Endothelial cell of umbilical vein (primary cell): ENCODE results near the gene SIRT3. TPM values are rescaled to one million over a fixed set of nuclear protein-coding genes. Genes with fewer than 3 reads are reported as not detected.

Experiments used
- BruUV-seq: library from RNA; stranded (reverse); fragments of 400-500 nt; replicated peaks from 2 replicates; lab custom pipeline; 2021; lab: Mats Ljungman, UMichigan
- CTCF ChIA-PET: fragments of 300-600, 350-600 bp; sonication (Branson Sonifier 250); formaldehyde crosslinking; loops from one replicate; lab custom pipeline; 2021; ENCODE audit warnings: antibody characterized with exemption, inconsistent platforms; lab: Charles Lee
- POLR2A ChIA-PET: fragments of 300-600, 350-600 bp; sonication (Branson Sonifier 250); formaldehyde crosslinking; loops from one replicate; lab custom pipeline; 2021; ENCODE audit warnings: antibody characterized with exemption, inconsistent platforms; lab: Charles Lee
- DNase-seq: peaks from one replicate; pipeline ENCODE4 v3.0.0-alpha.2; 2011; ENCODE audit warnings: low read depth, low spot score
- FAIRE-seq: peaks from 2 replicates; lab custom pipeline; 2011; peaks lifted over from hg19 to GRCh38; lab: Jason Lieb, UNC
- H2AFZ ChIP-seq: 2 replicates; pipeline ENCODE4 v1.6.0; 2012; ENCODE audit warnings: low read depth, low read length, control low read depth, inconsistent platforms
- H3K27ac ChIP-seq: 2 replicates; pipeline ENCODE4 v1.5.1; 2011; ENCODE audit warnings: low read depth, mild to moderate bottlenecking, control low read depth, low read length, moderate library complexity; ENCODE audit not compliant: insufficient read depth
- H3K27me3 ChIP-seq, 2 experiments: 2 replicates each; pipeline versions ENCODE4 v1.6.0 to v1.6.1; 2011; ENCODE audit warnings: low read length in 2 of 2, mixed read lengths in 1 of 2; ENCODE audit not compliant: control insufficient read depth in 2 of 2, insufficient read depth in 2 of 2
- H3K36me3 ChIP-seq, 2 experiments: 2 replicates in 1 of 2; 3 replicates in 1 of 2; pipeline ENCODE4 v1.5.1; 2011; ENCODE audit warnings: low read length in 2 of 2, mild to moderate bottlenecking in 1 of 2, moderate library complexity in 1 of 2; ENCODE audit not compliant: control insufficient read depth in 2 of 2, insufficient read depth in 2 of 2; ENCODE audit errors: extremely low read depth in 1 of 2
- H3K4me1 ChIP-seq: 3 replicates; pipeline ENCODE4 v1.5.1; 2011; ENCODE audit warnings: mild to moderate bottlenecking, low read length; ENCODE audit not compliant: control insufficient read depth, insufficient read depth; ENCODE audit errors: extremely low read depth
- H3K4me2 ChIP-seq: 2 replicates; pipeline ENCODE4 v1.6.1; 2011; ENCODE audit warnings: low read length, control low read depth, mixed read lengths; ENCODE audit not compliant: insufficient read depth
- H3K4me3 ChIP-seq, 3 experiments: fragments of 200-600 bp in 1 of 3; sonication (generic), shearing (Covaris generic) in 1 of 3; replicated peaks in 1 of 3; 2 replicates each; pipeline ENCODE4 v1.5.1; 2011 to 2016; ENCODE audit warnings: control low read depth in 3 of 3, low read length in 3 of 3, mild to moderate bottlenecking in 2 of 3, inconsistent platforms in 1 of 3, low read depth in 1 of 3, moderate library complexity in 1 of 3; ENCODE audit not compliant: insufficient read depth in 1 of 3
- H3K79me2 ChIP-seq: 2 replicates; pipeline ENCODE4 v1.6.0; 2012; ENCODE audit warnings: low read length, inconsistent platforms; ENCODE audit not compliant: control insufficient read depth, insufficient read depth
- H3K9ac ChIP-seq: replicated peaks from 2 replicates; pipeline ENCODE3; 2011; ENCODE audit warnings: low read length, control low read depth; ENCODE audit not compliant: insufficient read depth; ENCODE audit errors: extremely low read depth
- H3K9me1 ChIP-seq: replicated peaks from 3 replicates; pipeline ENCODE4 v1.6.0; 2011; ENCODE audit warnings: mild to moderate bottlenecking, low read length; ENCODE audit not compliant: control insufficient read depth, insufficient read depth; ENCODE audit errors: extremely low read depth
- H3K9me3 ChIP-seq: replicated peaks from 2 replicates; pipeline ENCODE4 v1.5.1; 2012; ENCODE audit warnings: low read length, inconsistent platforms; ENCODE audit not compliant: control insufficient read depth, insufficient read depth
- H4K20me1 ChIP-seq: replicated peaks from 2 replicates; pipeline ENCODE3; 2011; ENCODE audit warnings: mild to moderate bottlenecking, low read length; ENCODE audit not compliant: control insufficient read depth, insufficient read depth; ENCODE audit errors: extremely low read depth
- EZH2 ChIP-seq: IDR thresholded peaks from 2 replicates; pipeline ENCODE4 v1.6.1; 2012; ENCODE audit warnings: borderline replicate concordance, low read depth, mild to moderate bottlenecking, moderate library complexity, low read length, inconsistent platforms; ENCODE audit not compliant: severe bottlenecking
- FOS ChIP-seq: IDR thresholded peaks from 2 replicates; pipeline ENCODE4 v1.6.1; 2011; ENCODE audit warnings: mild to moderate bottlenecking, low read length, moderate library complexity, borderline replicate concordance; ENCODE audit not compliant: insufficient read depth
- GATA2 ChIP-seq: IDR thresholded peaks from 2 replicates; pipeline ENCODE4 v1.7.0; 2011; ENCODE audit warnings: low read depth, mild to moderate bottlenecking, moderate library complexity, mixed read lengths, low read length; ENCODE audit not compliant: insufficient read length, insufficient read depth
- JUN ChIP-seq: IDR thresholded peaks from 2 replicates; pipeline ENCODE4 v1.6.1; 2011; ENCODE audit warnings: borderline replicate concordance, low read depth; ENCODE audit not compliant: insufficient read length, insufficient read depth
- MYC ChIP-seq: IDR thresholded peaks from one replicate; pipeline ENCODE4 v1.6.1; 2011; ENCODE audit warnings: mild to moderate bottlenecking, low read depth, low read length
- POLR2A ChIP-seq: IDR thresholded peaks from 2 replicates; pipeline ENCODE4 v1.6.1; 2012; ENCODE audit warnings: low read depth, mild to moderate bottlenecking, control low read depth, low read length
- POLR2AphosphoS5 ChIP-seq: IDR thresholded peaks from 2 replicates; pipeline ENCODE4 v1.6.1; 2012; ENCODE audit warnings: low read depth, mild to moderate bottlenecking, control low read depth, low read length, moderate library complexity; ENCODE audit not compliant: insufficient read depth
- dilution Hi-C: fragments of 300-500 bp; cut with MboI; formaldehyde crosslinking; loops from one replicate; pipeline ENCODE4 v1.15.0; 2019; ENCODE audit warnings: low sequenced_read_pairs; ENCODE audit not compliant: extremely low pct_ligation_motif_present
- intact Hi-C: fragments of 100-400 bp; cut with micrococcal nuclease; formaldehyde crosslinking; loops from one replicate; pipeline ENCODE4 v1.10.0; 2022
- polyA plus RNA-seq, 4 experiments: library from polyadenylated mRNA; depleted of rRNA in 3 of 4; stranded (reverse) in 3 of 4; unstranded in 1 of 4; fragments of >200 nt; gene quantifications; 2 replicates each; pipeline versions ENCODE4 v1.2.1 to v1.2.3, GENCODE V29; 2011 to 2012; ENCODE audit warnings: missing spikeins in 1 of 4
- total RNA-seq: library from RNA; stranded (reverse); gene quantifications from 2 replicates; pipeline ENCODE4 v1.2.3, GENCODE V29; 2021
- TF ChIP-seq, protein P1 (sequence below), 2 donors: IDR thresholded peaks; 1 replicate in 1 of 2; 2 replicates in 1 of 2; pipeline ENCODE4 v1.5.1; 2011; ENCODE audit warnings: low read length in 2 of 2, mild to moderate bottlenecking in 2 of 2, moderate library complexity in 2 of 2, control low read depth in 1 of 2, inconsistent platforms in 1 of 2, low read depth in 1 of 2; ENCODE audit not compliant: insufficient read depth in 1 of 2; ENCODE audit errors: extremely low read depth in 1 of 2
- TF ChIP-seq, protein P2 (sequence below): IDR thresholded peaks from 2 replicates; pipeline ENCODE4 v1.6.1; 2011; ENCODE audit not compliant: insufficient read depth, insufficient read length

SIRT3 gene
- total and polyA plus RNA-seq, 2 donors (not counting 3 experiments of a cell fraction or from before 2014, with no cell fraction given) = 12.0 to 18.3 TPM

DNA sequence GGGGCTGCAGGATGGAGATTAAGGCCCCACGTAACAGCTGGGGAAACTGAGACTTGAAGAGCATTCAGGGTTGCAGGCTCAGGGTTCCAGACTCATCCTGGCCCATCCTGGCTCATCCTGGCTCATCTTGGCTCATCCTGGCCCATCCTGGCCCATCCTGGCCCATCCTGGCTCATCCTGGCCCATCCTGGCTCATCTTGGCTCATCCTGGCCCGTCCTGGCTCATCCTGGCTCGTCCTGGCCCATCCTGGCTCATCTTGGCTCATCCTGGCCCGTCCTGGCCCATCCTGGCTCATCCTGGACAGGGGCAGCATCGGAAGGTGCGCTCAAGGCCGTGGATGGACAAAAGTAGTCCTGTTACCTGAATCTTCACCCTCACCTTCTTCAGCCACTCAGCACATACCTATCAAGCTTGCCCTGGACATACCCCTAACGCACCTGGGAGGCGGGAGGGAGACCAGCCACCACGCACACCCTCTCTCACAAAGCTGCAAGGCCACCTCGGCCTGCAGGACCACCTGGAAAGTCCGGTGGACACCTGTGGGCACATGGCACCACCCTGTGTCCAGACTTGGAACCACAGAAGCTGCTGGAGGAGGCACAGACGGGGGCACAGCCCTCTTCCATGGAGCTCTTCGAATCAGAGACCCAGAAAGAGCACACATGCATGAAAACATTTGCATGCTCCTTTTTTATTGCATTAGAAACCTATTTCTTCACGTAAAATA, 21.8 kb upstream of the SIRT3 start:
- intact Hi-C loops (no loop called here), dilution Hi-C loops (no loop called here)
- no peak overlapping the region for H3K27ac ChIP-seq
- BruUV-seq = no TSS peak
- H3K4me1 ChIP-seq = no peaks in the 10 kb centered on the region
- POLR2A ChIA-PET = no interaction called here
- no peak overlapping the region for H3K9ac ChIP-seq
- no peaks in the 10 kb centered on the region for H3K9me1 ChIP-seq
- no peak overlapping the region for H3K4me3 ChIP-seq
- no peaks in the 10 kb centered on the region for H4K20me1 ChIP-seq
- TF ChIP-seq MYC (no peak), POLR2A (no peak), FOS (no peak), GATA2 (no peak), EZH2 (no peak), JUN (no peak), POLR2AphosphoS5 (no peak)
- TF ChIP-seq, protein P1, sequence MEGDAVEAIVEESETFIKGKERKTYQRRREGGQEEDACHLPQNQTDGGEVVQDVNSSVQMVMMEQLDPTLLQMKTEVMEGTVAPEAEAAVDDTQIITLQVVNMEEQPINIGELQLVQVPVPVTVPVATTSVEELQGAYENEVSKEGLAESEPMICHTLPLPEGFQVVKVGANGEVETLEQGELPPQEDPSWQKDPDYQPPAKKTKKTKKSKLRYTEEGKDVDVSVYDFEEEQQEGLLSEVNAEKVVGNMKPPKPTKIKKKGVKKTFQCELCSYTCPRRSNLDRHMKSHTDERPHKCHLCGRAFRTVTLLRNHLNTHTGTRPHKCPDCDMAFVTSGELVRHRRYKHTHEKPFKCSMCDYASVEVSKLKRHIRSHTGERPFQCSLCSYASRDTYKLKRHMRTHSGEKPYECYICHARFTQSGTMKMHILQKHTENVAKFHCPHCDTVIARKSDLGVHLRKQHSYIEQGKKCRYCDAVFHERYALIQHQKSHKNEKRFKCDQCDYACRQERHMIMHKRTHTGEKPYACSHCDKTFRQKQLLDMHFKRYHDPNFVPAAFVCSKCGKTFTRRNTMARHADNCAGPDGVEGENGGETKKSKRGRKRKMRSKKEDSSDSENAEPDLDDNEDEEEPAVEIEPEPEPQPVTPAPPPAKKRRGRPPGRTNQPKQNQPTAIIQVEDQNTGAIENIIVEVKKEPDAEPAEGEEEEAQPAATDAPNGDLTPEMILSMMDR (IDR thresholded peaks at IDR 0.05; ENCODE audit: extremely low read depth in 1 of 2, insufficient read depth in 1 of 2, low read depth in 1 of 2, low read length in 2 of 2) = no peak
- TF ChIP-seq, protein P2, sequence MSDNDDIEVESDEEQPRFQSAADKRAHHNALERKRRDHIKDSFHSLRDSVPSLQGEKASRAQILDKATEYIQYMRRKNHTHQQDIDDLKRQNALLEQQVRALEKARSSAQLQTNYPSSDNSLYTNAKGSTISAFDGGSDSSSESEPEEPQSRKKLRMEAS = no peak
- no peaks in the 10 kb centered on the region for H3K9me3 ChIP-seq
- peaks cover 4 to 8% of the 10 kb centered on the region in 2 experiments for H3K36me3 ChIP-seq
- DNase-seq (no peak), FAIRE-seq (no peak)
- H2AFZ ChIP-seq = no peak overlapping the region
- CTCF ChIA-PET = interaction anchor here (0.9 to 1.5 kb wide), 2 partner anchors 24 to 104 kb away, joined by 3 to 4 read pairs; no protein-coding TSS in a partner anchor
- H3K79me2 ChIP-seq = no peaks in the 10 kb centered on the region
- no peak overlapping the region for H3K4me2 ChIP-seq
- no peaks in the 10 kb centered on the region for H3K27me3 ChIP-seq
